Activated CD4-positive, alpha-beta T cell treated with anti-CD3 and anti-CD28 coated beads, Interleukin-2, amount 50 U/mL, for 48 hours (primary cell): Measurements from ENCODE around the gene RHOF.
A peak's percentile ranks its signal among the peaks of the same experiment; 100 is the strongest.

Source experiments
- DNase-seq, 2 experiments: peaks; one replicate each; pipeline ENCODE4 v3.0.0-alpha.2; 2020

Gene RHOF

GRCh38 chr12:121819212-121819949 lies 25.9 kb upstream of the RHOF start:
- DNase-seq: no peak

GRCh38 chr12:121817648-121818043 lies 24.2 kb upstream of the RHOF start:
- DNase-seq: no peak

- DNase-seq: no peak
These were observed 23.6 kb upstream of the RHOF start for GRCh38 chr12:121816925-121817647.

GRCh38 chr12:121815263-121815662 lies 21.8 kb upstream of the RHOF start:
- DNase-seq: no peak

DNA sequence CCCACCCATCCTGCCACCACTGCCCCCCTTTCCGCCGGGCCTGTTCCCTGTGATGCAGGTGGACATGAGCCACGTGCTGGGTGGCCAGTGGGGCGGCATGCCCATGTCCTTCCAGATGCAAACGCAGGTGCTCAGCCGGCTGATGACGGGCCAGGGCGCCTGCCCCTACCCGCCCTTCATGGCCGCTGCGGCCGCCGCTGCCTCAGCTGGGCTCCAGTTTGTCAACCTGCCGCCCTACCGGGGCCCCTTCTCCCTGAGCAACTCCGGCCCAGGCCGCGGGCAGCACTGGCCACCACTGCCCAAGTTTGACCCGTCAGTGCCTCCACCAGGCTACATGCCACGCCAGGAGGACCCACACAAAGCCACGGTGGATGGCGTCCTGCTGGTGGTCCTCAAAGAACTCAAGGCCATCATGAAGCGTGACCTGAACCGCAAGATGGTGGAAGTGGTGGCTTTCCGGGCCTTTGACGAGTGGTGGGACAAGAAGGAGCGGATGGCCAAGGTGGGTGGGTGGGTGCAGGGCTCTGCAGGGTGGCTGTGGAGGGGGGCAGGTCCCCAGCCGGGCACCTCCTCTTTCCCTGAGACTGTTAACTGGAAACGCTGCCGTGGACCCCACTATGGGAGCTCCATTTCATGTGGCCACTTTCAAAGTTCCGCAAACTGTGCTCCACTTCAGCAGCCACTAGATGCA lies 21.1 kb upstream of the RHOF start:
- no peak for DNase-seq

DNA sequence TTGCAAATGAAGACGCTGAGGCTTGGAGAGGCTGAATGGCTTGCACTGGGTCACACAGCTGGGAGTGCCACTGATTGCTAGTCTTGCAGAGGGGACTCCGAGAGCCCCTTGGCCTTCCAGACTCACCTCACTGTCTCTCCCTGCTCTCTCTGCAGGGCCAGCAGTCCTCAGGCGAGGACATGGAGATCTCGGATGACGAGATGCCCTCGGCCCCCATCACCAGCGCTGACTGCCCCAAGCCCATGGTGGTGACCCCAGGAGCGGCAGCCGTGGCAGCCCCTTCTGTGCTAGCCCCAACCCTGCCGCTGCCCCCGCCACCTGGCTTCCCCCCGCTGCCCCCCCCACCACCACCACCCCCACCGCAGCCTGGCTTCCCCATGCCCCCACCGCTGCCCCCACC lies 20.5 kb upstream of the RHOF start:
- no peak for DNase-seq

DNA sequence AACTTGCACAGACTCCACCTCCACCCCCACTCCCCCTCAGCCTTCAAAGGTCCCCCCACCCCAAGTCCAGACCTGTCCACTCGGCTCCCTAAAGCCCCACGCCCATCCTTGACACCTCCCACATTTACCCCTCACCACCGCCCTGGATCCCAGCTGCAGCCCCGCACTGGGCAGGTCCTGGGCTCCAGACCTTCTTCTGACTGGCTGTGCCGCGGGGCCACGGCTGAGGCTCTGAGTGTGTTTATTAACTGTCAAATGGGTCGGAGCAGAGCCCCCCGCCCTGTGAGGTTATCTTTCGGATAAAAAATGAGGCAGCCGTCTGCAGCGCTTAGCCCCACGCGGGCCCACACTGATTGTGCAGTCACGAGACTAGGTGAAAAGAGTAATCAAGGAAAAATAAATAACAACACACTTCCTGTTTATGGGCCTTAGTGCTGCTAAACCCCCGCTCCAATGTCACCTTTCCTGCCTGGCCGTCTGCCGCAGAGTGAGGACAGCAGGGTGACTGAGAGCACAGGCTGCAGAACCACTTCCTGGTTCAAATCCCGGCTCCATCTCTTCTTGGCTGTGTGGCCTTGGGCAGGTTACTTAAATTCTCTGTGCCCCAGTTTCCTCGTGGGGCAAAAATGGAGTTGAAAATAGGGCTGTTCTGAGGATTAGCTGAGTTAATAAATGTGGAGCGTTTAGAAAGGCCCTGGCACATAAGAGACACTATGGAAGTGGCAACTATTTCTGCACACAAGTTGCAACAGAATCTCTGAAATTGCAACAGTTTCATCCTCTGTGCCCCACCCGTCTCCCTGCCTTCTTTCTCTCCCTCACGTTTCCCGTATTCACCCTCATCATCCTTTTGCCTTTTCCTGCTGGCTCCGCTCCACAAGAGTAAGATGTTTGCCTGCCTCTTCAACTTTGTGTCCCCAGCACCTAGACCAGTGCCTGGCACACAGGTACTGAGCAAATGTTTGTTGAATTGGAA lies 19.7 kb upstream of the RHOF start:
- DNase-seq: no peak

- DNase-seq: peak; percentile 64 to 70
These were observed 18.9 kb upstream of the RHOF start for GRCh38 chr12:121812320-121812871.

DNA sequence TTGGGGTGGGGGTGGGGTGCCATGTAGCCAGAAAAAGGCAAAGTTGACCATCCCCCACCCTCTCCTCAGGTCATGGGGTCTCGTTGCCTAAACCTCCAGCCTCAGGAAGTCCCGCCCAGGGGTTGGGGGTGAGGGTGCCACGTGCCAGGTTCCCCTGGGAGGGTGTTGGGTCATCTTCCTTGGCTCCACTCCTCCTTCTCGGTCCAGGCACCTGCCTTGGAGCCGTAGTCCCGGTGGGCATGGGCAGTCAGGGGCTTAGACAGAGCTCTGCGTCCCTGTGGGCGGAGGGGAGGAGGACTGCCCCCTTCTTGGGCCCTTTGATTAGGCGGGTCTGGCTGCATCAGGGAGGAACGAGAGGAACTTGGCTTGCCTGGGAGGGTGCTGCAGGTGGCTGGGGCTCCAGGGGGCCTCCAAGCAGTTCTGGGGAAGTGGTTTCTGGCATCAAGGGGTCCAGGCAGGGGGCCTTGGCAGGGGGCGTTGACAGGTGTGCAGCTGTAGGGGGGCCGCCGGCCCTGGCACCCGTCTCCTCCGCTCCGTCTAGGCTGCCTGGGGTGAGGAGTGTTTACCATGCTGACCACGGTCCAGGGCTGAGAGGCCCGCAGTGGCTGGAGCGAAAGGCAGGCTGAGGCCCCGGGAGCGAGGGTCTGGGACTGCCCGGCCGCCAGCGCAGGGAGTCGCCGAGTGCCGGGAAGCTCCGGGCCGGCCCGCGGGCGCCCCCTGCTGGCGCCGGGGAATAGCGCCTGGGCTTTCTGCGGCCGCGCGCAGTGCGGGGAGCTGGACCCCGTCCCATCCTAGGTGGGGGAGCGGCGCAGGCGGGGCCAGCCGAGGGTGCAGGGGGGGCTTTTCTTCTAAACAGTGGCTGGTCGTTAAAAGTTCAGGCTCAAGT lies 18.2 kb upstream of the RHOF start:
- DNase-seq: peak; percentile 71

GRCh38 chr12:121810833-121811433 lies 17.4 kb upstream of the RHOF start:
- DNase-seq: no peak

GRCh38 chr12:121810234-121810817 lies 16.8 kb upstream of the RHOF start:
- DNase-seq: no peak

- DNase-seq: no peak
These were observed 16.2 kb upstream of the RHOF start for GRCh38 chr12:121809712-121810116.

GRCh38 chr12:121808623-121809022 lies 15.1 kb upstream of the RHOF start:
- no peak for DNase-seq

DNA sequence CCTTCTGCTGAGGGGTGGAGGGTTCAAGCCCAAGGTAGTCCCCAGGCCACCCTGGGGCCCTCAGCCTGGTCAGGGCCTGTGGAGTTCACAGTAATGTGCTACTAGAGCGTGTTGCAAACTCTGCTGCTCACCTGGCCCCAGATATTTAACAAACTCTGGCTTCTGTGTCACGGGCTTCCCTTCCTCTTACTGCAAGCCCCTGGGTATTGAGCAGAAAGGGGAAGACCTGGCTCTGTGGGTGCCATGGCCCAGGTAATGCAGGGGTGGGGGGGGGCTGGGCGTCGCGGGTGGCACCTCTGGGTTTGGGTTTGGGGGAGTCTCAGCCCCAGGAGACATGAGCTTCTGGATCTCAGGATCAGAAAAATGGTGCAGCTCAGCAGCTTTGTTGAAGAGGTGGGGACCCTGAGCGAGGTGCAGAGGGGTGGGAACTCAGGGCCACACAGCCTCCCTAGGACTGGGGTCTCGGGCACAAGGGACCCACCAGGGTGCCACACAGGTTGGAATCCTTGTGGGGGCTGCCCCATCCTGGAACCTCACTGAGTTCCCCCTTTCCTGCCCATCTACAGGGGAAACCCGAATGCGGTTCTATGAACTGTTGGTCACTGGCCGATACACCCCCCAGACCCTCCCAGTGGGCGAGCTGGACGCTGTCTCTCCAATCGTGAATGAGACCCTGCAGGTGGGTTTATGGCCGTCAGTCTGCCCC lies 14.3 kb upstream of the RHOF start:
- no peak for DNase-seq

DNA sequence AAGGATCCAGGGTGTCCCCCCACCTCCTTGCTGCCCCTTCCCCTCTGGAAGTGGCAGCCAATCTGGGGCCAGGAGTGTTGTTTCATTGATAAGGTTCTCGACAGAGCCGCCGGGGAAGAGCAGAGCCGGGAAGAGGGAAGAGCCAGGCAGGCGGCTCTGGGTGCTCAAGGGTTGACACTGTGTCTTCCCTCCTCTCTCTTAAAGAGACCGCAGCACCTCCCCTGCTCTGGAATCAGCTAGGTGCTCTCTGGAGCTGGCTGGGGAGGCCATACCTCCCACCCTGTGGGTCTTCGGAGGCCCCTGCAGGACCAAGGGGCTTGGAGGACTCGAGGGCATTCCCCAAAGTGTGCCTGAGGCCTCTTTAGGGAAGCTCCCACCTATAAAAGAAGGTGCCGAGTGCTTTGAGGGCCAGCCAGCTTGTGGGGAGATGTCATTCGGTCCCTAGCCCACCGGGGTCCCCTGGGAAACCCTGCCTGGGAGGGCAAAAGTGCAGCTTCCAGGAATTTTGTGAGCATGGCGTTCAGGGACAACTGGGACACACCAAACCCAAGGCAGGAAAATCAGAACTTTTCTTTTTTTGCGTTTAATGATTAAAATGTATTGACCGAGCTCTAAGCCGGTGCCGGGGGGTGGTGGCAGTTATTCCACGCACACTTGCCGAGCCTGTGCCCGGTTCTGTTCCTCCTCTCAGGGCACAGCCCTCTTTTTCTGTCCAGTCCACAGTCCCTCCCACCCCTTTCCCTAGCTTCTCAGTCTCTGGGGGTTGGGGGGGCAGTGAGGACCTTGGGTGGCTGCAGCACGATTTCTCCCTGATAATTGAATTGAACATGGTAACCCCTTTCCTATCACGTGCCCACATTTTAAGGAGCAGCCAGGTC lies 13.3 kb upstream of the RHOF start:
- no peak for DNase-seq

- DNase-seq: peak in 1 of 2 experiments; percentile 34
These were observed 12.6 kb upstream of the RHOF start for GRCh38 chr12:121806009-121806545.

DNA sequence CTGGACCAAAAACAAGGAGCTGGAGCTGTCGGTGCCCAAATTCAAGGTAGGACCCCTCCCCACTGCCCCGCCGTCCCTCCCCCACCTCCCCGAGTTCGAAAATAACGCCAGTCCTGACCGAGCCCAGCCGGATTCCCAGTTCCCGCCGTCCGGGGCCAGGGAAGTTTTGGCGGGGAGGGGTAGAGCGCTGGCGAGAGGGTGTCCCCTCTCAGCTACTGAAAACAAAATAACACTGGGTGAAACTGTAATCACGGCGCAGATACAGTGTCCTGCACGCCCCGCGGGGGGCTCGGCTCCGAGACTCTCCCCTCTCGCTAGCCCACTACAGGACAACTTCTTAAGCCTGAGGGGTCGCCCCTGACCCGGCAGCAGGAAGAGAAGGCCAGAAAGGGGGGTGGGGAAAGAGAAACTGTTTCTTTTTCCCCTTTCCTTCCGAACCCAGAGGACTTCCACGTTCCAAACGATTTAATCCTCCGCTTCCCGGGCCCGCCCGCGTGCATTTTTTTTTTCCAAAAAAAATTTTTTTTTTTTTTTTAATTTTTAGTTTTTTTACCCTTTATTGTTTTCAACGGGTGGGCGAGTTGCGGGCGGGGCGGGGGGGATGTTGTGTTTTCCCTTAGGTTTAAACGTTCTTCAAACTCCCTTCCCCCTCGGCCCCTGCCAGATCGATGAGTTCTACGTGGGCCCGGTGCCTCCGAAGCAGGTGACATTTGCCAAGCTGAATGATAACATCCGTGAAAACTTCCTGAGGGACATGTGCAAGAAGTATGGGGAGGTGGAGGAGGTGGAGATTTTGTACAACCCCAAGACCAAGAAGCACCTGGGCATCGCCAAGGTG lies 11.9 kb upstream of the RHOF start:
- peak in 1 of 2 experiments; percentile 31 for DNase-seq
